Stimulated activated CD4-positive, alpha-beta T cell treated with anti-CD3 and anti-CD28 coated beads, Interleukin-12 subunit alpha, Interleukin-12 subunit beta, amount 100 ng/mL, for 4 hours (primary cell): ENCODE data around the gene AJUBA.
"Not testable (repeated sequence)": the region's sequence is repeated elsewhere in the genome, so short reads cannot be mapped to it uniquely, and the experiment has no call there.

Source experiments
- DNase-seq: peaks from one replicate; pipeline ENCODE4 v3.0.0-alpha.2; 2020

The AJUBA gene

DNA sequence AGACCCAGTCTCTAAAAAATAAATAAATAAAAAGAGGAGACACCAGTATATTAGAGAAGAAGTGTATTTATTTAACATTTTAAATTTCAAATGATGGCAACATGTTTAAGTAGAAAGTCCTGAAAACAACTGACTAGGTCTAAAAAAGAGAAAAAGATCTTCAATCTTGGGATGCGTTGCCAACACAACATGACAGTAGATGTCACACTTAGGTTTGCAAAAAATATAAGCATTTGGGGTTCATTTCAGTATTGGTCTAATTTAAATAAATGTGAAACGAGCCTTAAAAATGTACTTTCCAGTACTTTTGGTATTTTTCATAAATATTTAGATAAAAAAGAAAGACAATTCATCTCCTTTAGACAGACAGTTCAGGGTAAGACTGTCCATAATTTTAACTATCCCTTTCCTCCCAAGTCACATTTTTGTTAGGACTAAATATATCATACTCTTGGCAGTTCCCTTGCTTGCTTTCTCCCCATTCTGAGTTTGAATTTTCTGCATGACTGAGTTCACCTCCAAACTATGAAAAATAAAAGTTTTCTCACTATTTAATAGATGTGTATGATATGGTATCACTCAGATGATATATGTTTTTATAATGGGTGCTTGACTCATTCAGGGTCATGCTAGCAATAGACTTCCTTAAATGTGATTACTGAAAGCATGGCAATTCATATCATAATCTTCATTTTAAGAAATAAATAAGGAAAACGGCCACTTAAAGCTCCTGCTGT lies 23.3 kb upstream of the AJUBA start:
- DNase-seq: no peak

DNA sequence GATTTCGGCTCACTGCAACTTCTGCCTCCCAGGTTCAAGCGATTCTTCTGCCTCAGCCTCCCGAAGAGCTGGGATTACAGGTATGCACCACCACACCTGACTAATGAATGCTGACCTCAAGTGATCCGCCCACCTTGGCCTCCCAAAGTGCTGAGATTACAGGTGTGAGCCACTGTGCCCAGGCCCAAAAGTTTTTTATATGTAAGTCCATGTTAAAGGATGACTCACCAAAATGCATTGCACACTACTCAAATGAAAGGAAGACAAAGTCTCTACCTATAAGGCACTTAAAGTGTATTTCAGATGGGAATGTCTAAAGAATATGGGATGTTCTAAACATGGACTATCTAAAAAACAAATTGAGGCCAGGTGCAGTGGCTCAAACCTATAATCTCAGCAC lies 21.9 kb upstream of the AJUBA start:
- not testable (repeated sequence) for DNase-seq

DNA sequence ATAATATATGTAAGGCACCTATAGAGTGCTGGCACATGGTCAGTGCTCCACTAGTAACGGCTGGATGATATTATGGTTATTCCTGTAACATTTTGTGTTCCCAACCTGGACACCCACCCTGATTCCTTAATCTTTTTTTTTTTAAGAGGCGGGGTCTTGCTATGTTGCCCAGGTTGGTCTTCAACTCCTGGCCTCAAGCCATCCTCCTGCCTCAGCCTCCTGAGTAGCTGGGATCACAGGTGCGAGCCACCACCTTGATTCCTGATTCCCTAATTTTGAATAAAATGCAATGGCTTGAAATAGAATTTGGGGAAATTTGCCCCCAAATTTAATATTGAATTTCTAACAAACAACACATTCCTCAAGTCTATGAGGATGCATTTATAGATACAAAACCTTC lies 20.2 kb upstream of the AJUBA start:
- no peak for DNase-seq

DNA sequence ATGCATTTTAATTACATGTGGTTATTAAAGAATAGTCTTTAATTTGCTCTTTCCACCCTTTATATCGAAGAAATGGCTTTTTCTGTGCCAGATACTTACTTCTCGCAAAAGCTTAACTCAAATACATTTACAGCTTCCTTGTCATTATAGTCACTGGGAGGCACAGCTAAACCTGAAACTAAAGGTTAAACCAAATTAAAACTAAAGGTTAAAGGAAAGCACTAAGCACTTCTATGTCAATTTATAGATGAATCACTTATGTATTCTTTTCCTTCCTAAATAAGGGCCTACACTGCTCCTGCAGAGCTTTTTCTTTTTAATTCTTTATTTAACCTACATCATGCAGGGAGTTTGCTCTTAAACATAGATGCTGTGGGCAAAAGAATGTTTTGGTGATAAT lies 18.5 kb upstream of the AJUBA start:
- no peak for DNase-seq

DNA sequence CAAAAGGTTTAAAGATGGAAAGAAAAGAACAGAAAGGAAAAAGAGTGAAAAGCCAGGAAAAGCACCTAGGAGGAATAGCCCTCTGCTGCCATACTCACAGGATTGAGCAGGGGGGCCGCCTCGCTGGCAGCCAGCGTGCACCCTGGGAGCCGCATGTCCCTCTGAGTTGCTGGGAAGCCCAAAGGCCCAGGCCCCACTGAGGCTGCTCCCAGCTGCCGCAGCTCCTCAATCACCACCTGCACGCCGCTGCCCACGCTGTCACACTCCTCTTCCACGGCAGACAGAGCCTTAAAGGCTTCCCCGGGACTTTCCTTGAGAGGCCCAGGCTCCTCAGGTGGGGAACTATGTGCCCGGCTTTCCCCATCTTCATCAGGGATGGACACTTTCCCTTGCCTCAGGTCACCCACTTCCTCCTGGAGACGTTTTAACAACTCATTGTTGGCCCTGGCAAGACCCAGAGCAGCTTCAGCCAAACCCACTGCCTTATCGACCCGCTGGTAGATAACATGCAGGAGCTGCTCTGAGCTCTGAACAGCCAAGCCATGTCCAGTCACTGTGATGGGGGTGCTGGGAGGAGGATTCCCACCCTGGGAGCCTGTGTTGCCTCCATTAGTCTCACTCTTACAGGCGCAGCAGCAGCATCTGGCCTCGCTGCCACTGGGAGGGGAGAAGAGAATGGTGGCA lies 16.1 kb upstream of the AJUBA start:
- DNase-seq: no peak

DNA sequence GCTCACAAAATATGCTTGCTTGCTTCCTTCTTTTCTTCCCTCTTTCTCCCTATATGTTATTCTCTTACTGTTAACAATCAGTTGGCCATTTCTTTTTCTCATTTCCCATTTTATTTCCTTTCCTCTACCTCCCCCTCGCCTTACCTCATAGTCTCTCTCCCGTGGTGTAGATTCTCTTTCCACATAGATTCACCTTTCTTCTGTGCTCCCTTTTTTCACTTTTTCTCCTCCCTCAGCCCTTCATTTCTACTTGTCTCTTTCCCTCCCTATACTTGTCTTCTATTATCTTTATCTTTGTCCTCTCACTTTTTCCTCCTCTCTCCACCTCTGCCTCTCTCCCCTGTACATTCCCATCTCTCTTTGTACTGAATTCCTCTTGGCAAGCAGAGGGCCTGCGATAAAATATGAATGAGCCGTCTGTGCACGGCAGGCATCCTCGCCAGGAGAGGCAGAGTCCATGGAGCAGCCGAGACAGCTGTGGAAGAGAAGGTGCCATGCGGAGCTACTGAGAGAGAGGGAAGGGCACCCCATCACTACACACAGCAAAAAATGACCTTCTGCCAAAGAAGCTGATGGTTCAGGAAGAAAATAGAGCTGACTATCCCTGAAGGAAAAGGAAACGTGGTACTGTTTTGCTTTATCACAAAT lies 15.4 kb upstream of the AJUBA start:
- DNase-seq: no peak

DNA sequence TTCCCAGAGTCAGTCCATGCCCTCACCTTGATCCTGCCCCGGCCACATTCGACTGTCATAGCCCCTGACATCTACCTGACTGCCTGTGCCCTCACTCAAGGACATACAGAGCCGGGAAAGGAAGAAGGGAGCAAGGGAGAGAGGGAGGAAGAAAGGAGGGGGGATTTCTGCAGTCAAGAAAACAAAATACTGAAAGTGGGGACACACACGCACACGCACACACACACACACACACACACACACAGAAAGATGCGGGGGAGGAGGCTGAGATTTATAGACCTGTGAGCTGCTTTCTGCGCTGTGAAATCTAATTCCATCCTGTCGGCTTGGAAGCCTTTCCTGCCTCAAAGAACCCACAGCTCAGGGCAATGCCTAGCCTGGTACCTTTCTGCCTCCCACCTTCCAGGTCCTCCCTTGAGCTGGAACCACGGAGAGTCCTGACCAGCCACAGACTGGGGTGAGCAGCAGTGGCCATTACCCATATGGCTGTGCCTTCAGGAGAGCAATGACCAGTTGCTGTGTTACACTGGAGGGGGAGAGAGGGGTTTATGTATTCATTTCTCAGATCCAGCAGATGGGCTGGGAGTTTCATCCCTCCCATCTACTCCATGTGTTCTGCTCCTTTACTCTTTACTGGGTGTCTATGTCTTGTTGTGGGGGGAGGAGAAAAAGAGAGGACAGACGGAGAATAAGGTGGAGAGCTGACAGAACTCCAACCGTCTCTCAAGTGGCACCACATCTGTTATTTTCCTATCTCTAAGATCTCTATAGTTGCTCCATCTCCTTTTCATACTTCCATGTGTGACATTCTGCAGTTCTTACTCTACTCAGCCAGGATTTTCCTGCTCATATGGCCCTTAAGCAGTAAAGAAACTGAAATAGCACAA lies 14.7 kb upstream of the AJUBA start:
- DNase-seq: no peak

DNA sequence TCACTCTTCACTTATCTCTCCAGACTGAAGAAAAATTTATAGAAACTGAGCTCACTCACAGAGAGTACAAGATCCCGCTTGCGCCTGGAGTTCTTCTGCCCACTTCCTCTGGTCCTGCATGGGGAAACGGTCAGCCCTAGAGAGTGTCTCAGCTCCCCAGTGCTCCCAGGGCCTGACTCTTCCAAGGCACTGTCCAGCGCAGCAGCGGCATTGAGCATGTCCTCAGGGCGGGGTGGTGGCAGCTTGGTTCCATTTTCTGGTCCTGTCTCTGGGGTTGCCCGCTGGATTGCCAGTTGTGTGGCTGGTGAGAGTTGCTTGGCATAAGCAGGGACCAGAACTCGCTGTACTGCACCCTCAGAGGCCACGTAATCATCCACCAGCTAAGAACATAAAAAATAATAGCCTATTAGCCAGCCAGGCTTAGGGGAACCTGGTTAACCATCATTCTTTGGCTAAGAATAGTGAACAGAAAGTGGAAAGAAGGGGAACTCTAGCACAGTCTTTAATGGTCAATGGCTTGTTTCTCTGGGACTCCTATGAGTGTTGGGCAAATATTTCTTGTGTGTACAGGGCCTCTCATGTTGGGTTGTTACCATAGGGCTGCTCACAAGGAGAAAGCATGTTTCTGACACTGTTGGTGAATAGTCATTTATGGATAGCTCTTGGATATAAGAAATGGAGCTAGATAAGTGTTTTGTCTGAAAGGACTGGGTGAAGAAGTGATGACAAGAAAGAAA lies 13.7 kb upstream of the AJUBA start:
- no peak for DNase-seq

DNA sequence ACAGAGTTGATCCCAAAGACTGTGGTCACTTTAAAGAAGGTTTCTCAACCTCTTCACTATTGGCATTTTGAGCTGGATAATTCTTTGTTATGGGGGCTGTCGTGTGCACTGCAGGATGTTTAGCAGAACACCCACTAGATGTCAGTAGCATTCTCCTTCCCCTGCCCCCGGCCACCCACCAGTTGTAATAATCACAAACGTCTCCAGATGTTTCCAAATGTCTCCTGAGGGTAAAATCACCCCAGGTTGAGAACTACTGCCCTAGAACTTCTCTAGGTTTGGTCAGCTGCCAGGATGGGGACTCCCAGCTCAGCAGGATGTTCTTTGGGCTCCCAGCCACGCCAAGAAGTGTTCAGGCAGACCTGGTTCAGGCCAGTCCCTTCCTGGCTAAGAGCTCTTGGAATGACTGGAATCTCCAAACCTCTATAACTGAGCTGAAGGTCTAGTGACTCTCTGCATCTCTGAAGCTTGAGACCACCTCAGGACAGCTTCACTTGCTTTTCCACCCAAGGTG lies 12.5 kb upstream of the AJUBA start:
- peak; percentile 25 for DNase-seq

DNA sequence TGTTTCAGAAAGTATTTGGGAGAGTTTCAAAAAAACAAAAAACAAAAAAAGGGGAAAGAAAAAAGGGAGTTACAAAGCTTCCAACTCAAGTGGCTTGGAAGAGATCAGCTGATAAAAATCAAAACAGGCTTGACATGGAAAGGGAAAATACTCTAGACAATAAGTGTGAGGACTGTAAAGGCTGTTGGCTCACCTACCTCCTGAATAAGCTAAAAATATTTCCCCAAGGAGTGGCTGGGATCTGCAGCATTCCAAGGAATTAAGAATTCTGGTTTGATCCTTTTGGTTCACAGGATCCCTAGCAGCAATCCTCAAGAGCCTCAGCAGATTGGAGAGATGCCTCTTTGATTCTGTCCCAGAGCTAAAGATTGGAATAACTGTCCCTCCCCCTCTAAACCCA lies 11.2 kb upstream of the AJUBA start:
- no peak for DNase-seq

DNA sequence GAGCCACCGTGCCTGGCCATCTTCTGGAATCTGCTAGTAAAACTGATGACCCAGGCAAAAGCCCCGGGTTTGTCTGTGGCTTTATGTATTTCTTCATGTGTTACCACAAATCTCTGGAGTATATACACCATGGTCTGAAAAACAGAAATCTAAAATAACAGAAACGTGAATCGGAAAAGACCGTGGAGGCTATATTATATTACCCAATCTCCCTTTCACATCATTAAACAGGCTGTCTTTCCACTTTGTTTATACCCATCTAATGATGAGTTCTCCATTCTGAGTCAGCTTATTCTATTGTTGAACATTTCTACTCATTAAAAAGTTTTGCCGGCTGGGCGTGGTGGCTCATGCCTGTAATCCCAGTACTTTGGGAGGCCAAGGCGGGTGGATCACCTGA lies 9.5 kb upstream of the AJUBA start:
- DNase-seq: no peak

DNA sequence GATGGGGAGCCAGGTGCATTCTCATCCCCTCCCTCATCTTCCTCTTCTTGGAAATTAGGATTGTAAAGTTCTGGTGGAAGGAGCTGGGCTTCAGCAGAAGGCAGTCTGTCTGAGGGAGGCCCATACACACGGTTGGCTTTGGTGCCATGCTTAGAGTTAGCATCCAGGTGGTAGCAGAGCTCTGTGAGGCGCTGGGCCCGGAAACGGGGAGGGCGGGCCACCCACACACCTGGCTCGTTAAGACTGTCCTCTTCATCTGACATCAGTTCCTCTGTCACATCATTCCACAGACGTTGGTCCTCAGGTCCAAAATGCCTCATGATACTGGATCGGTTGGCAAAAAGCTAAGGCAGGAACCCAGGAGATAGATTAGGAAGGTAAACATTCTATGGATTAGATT lies 4.9 kb upstream of the AJUBA start:
- no peak for DNase-seq

DNA sequence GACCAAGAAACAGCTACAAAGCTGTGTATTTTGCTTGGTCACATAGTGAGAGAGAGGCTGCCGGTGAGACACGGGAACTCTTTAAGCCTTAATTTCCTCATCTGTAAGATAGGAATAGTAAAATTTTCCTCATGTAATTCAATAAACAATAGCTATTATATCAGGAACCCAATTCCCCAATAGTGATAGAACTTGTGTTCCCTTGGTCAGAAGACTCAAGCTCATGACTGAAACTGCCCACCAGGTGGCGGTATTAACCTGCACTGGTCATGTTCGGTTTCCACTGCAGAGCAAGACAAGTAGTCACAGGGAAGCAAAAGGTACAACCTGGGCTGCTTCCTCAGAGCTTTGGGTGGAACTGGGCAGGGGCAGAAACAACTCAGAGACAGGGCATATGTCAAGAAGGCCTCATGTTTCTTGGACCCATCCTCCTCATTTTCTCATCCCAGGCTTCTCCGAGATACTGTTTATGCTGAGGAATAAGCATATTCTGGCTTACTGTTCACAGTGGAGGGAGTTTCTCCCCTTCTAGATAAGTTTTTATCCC lies 4.2 kb upstream of the AJUBA start:
- peak; percentile 86 for DNase-seq

DNA sequence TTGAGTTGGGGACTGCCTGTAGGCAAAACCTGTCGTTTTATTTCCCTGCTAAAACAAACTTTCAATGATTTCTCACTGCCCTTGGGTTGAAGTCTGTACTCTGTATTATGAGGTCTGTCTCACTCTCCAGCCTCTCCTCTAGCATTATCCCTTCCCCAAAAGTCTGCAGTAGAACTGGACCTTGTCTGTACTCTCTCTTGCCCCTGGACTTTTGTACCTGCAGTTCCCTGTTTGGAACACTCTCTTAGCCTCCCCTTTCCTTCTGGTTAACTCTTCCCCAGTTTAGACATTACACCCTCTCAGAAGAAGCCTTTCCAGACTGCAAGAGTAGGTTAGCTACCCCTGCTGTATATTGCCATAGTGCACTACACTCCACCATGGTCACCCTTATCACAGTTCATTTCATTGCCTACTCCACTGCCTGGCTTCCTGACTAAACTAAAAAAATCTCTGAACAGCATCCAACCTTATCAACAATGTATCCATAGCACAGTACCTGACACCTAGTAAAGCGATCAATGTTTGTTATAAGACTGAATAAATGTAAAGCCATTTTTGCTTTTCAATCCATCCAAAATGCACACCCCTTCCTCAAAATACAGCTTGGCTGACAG lies 3.6 kb upstream of the AJUBA start:
- DNase-seq: no peak

DNA sequence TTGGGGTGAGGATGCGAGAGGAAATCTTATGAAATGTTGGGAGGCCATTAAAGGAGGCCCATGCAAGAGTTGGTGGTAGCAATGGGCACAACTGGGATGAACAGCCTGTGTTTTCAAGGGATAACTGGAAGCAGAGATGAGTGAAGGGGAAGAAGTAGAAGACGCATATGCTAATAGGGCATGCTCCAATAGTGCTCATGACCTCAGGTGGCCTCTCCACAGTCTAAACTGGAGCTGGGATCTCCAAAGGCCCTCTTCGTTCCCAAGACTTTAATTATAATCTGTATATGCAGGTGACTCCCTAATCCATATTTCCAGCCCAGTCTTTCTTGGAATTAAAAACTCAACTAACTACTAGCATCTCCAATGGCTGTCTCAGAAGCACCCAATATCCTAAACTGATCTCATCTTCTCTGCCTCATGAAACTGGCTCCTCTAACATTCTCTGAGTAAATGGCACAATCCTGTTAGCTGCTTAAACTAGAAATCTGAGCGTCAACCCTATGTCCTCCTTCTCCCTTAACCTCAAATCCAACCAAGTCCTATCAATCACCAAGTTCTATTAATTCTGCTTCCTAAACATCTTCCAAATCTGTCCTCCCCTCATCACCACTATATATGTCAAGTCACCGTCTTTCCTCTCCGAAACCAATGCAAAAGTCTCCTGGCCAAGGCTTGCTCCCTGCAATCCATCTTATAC lies 2.8 kb upstream of the AJUBA start:
- DNase-seq: no peak

DNA sequence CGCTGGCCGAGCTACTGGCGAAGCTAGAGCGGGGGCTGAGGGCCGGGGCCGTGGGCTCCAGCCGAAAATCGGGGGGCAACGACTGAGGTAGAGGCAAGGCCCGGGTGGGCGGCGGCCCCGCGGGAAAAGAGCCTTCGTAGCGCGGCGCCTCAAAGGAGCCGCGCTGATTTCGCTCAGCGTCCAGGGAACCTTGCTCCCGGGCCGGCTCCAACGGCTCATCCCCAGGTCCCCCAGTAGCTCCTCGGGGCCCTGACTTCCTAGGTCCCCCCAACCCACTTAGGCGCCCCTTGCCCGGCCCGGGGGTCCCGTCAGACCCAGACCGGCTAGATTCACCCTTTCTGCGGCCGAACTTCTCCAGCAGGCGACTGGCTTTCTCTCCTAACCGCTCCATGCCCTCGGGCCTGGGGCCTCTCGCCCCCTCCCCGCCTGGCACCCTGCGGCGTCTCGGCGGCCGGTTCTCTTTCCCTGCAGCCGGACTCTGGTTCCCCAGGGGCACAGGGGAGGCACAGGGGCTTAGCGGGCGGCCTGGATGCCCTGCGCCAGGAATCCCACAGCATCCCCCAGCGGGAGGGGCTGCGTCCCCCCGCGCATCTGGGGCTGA lies 375 bp downstream of the AJUBA start:
- DNase-seq: no peak

DNA sequence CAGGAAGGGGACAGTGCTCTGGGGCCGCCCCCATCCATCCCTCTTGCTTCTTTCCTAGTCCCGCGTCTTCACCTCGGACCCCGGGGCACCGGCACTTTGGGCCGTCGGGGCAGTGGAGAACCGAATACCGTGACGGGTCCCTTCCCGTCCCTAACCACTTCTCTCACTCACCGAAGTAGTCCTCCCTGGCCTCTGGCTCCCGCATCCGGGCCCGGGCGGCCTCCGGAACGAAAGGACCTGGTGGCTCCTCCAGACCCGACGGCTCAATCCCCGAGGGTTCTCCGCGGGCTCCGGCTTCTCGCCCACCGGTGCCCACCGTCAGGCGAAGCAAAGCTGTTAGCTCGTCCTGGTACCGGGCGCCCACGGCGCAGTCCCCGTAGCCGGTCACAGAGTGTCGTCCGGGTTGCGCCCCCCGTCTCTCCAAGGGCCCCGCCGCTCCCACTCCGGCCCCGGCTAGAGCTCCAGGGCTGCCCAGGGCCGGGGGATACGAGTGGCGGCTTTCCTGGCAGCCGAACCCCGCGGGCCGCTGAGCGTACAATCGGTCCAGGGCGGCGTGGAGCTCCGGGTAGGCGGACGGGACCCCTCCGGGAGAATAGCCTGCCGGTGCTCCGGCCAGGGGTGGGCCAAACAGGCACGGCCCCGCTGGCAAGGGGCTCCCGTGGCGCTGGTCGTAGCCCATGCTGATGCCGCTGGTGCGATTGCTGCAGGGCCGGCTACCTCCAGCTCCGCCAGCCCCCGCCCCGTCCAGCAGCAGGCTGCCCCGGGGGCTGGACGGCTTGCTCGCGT lies 1.1 kb downstream of the AJUBA start:
- peak; percentile 19 for DNase-seq

DNA sequence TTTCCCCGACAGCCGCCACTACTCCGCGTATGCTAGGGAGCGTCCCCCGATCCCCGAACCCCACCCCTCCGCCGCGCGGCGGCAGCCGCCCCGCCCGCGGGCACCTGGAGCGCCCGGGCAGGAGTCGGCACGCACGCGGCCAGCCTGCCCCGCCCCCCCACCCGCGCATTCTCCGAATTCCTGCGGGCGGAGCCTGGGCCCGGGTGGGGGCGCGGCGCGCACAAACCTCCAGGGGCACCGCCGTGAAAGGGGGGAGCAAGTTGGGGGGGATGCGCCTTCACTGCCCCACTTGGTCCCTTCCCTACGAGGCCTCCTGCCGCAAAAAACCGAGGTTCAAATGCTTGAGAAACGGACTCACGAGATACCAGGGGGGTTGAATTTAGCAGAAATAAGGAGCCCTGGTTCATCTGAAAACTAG lies 1.7 kb downstream of the AJUBA start:
- DNase-seq: peak; percentile 51

DNA sequence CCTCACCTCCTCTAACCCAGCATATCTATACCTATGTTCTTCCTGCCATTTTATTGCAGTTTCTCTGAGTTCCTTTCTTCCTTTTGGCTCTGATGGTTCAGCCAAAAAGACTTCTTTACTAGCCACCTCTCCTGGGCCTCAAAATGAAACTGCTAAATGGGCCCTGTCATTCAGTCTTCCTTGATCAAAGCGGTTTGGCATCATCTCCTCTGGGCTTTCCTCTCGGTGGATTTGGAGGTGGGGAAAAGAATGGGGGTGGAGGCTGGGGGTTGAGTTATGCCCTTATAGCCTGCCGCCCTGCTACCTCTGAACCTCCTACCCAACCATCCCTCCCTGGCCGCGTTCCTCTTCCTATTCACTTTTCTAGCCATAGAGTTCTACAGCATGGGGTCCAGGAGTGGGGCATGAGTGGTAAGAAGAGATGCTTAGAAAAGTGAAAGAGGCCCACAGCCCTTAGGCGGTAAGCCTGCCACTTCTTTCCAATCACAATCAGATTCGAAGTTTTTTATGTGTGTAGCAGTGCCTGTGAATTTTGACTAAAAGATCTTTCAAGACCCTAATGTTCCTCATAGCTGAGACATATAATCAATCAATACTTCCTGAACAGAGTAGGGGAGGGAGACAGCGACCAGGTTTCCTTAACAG lies 2.5 kb downstream of the AJUBA start:
- no peak for DNase-seq
